ENCODE data around the gene DDX17.
A peak's percentile ranks its signal among the peaks of the same experiment; 100 is the strongest.

The DDX17 gene

GRCh38 chr22:38437416-38437815 lies 68.7 kb downstream of the DDX17 start:
- H3K27me3 ChIP-seq (ENCODE audit: insufficient read depth, low read depth, severe bottlenecking), result no peaks in the 10 kb centered on the region
- no peaks in the 10 kb centered on the region for H3K36me3 ChIP-seq
- no peak for TF ChIP-seq CTCF (IDR thresholded peaks at IDR 0.05; ENCODE audit: low read depth, low read length)
- H3K4me3 ChIP-seq (ENCODE audit: low read depth, low read length), result no peak overlapping the region
- no peak overlapping the region for H3K27ac ChIP-seq
- no peak for DNase-seq
- no peaks in the 10 kb centered on the region for H3K9me3 ChIP-seq (ENCODE audit: severe bottlenecking)

GRCh38 chr22:38436629-38437395 lies 69.3 kb downstream of the DDX17 start:
- no peaks in the 10 kb centered on the region for H3K36me3 ChIP-seq
- no peak overlapping the region for H3K27ac ChIP-seq
- no peak for TF ChIP-seq CTCF (IDR thresholded peaks at IDR 0.05; ENCODE audit: low read depth, low read length)
- no peak for DNase-seq
- no peak overlapping the region for H3K4me3 ChIP-seq (ENCODE audit: low read depth, low read length)
- no peaks in the 10 kb centered on the region for H3K27me3 ChIP-seq (ENCODE audit: insufficient read depth, low read depth, severe bottlenecking)
- H3K9me3 ChIP-seq (ENCODE audit: severe bottlenecking), result no peaks in the 10 kb centered on the region

GRCh38 chr22:38435965-38436364 lies 70.1 kb downstream of the DDX17 start:
- Histone ChIP-seq H3K36me3 (no peaks in the 10 kb centered on the region), H3K27ac (no peak overlapping the region), H3K9me3 (ENCODE audit: severe bottlenecking) (no peaks in the 10 kb centered on the region), H3K4me3 (ENCODE audit: low read depth, low read length) (no peak overlapping the region), H3K27me3 (ENCODE audit: insufficient read depth, low read depth, severe bottlenecking) (no peaks in the 10 kb centered on the region)
- DNase-seq, result no peak
- no peak for TF ChIP-seq CTCF (IDR thresholded peaks at IDR 0.05; ENCODE audit: low read depth, low read length)

GRCh38 chr22:38435010-38435409 lies 71.1 kb downstream of the DDX17 start:
- peak; percentile 62 for TF ChIP-seq CTCF (IDR thresholded peaks at IDR 0.05; ENCODE audit: low read depth, low read length)
- DNase-seq, result no peak
- Histone ChIP-seq H3K27ac (no peak overlapping the region), H3K36me3 (no peaks in the 10 kb centered on the region), H3K27me3 (ENCODE audit: insufficient read depth, low read depth, severe bottlenecking) (no peaks in the 10 kb centered on the region), H3K9me3 (ENCODE audit: severe bottlenecking) (no peaks in the 10 kb centered on the region), H3K4me3 (ENCODE audit: low read depth, low read length) (no peak overlapping the region)

GRCh38 chr22:38433871-38434270 lies 72.2 kb downstream of the DDX17 start:
- TF ChIP-seq CTCF (IDR thresholded peaks at IDR 0.05; ENCODE audit: low read depth, low read length), result no peak
- H3K27me3 ChIP-seq (ENCODE audit: insufficient read depth, low read depth, severe bottlenecking), result no peaks in the 10 kb centered on the region

More at GRCh38 chr22:38433871-38434270, 72.2 kb downstream of the DDX17 start:
- H3K27ac ChIP-seq, result no peak overlapping the region
- H3K9me3 ChIP-seq (ENCODE audit: severe bottlenecking), result no peaks in the 10 kb centered on the region
- no peak overlapping the region for H3K4me3 ChIP-seq (ENCODE audit: low read depth, low read length)
- DNase-seq, result no peak
- H3K36me3 ChIP-seq, result no peaks in the 10 kb centered on the region

Measured in WERI-Rb-1 (cell line).